GM21390 (cell line): Measurements from ENCODE around the gene KCNA1.

Experiments used
- ATAC-seq: cut with Tn5 transposase; IDR thresholded peaks from one replicate; pipeline ENCODE4 v1.9.1; 2021; ENCODE audit not compliant: unreplicated experiment

KCNA1 gene

DNA sequence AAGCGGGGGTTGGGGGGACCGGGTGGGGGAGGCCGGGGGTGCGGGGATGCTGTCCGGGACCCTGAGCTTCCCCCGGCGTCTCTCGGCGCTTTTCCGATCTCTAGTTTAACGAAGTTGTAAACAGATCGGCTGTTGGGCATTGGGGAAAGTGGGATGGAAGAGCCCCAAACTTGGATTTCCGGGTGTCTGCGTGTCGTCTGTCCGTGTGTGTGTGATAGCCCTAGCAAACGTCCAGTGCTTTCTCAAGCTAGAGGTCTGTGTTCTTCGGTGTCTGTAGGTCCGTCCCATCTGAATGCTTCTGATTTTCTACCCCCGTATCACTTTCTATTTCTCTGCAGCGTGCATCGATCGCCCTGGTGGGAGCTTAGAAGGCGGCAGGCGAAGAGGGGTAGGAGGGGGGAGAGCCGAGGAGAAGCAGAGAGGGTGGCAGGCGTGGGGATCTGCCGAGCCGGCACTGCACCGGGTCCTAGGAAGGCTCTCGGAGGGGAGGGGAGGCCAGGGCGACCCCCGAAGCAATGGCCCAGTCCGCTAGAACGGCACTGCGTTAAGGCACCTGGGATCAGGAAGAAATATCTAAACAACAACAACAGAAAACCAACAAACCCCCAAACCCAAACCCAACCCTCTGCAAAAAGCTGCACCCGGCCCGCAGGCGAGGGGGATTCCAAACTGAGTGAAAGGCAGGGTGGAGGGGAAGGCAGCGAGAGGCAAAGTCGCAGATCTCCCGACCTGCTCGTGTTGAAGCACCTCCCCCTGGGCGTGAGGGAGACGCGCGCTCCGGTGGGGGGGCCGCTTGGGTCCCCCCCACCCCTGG lies 1.0 kb downstream of the KCNA1 start:
- ATAC-seq: no peak

- ATAC-seq: no peak
Observed at GRCh38 chr12:4911316-4911994, 1.8 kb downstream of the KCNA1 start.

DNA sequence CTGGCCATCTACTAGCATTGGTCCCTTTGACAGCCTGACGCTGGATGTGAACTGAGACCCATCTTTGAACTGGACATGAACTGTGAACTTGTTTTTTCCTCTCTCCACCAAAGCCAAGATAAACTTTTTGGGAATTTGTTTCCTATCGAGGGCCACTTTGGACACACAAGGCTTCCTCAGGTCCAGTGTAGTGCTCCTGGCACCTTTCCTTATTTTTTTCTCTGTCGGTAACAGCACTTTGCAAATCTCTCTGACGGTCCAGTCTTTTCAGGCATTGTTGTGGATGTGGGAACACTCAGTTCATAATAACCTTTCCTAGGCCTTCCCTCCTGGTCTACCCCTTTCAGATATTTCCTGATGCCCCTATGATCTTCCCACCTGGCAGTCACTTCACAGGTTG lies 5.0 kb downstream of the KCNA1 start:
- no peak for ATAC-seq

- no peak for ATAC-seq
Observed at GRCh38 chr12:4915752-4916151, 6.0 kb downstream of the KCNA1 start.

GRCh38 chr12:4918950-4919660 lies 9.4 kb downstream of the KCNA1 start:
- ATAC-seq: no peak

DNA sequence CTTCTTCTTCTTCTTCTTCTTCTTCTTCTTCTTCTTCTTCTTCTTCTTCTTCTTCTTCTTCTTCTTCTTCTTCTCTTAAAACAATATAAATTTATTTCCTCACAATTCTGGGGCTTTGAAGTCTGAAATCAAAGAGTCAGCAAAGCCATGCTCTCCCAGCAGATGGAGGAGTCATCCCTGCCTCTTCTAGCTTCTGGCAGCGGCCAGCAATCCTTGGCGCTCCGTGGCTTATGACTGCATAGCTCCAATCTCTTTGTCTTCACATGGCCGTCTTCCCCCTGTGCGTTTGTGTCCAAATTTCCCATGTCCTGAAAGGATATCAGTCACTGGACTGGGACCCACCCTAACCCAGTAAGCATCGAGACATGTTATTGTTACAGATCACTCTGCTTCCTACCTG lies 22.9 kb downstream of the KCNA1 start:
- ATAC-seq: no peak

DNA sequence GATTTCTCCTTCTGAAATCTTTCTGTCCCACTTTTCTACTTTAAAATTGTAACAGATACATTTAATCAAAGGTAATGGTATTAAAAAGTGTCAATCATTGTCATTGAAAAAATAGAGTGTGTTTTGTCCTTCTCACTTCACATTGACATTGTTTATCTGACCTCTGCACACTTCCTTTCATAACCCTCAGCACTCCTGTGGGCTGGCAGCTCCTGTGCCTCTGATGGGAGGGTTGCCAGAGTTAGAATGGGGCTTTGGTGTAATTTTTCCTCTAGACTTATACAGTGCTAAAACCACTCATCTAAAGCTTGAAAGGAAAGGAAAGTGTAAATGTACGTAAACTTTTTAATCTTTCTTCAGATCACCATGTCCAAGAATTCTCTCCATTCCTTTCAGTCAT lies 23.7 kb downstream of the KCNA1 start:
- no peak for ATAC-seq

DNA sequence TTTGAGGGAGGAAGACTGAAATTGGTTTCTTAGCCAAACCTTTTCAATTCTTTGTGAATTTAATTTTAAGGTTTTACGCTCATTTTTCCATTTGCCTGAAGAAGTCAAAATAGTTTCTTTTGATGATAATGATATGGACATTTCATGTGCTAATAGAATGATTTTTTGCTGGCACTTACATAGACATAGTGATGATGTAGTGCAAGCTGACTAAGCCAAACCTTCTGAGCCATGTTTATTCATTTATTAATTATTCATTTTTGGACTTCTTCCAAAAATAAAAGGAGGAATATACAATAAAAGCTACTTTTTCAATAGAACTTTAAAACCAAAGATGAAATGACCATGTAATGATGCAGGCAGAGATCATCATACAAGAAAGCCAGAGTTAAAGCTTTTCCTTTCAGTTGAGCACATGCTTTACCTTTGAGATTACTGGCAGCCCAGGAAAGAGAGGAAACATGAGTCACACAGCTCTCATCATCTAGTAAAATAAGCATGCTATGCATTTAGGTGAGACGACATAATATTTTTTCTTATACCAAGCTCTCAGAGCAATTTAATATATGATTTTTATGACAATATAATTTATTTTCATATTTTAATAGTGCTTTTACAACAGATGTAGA lies 24.8 kb downstream of the KCNA1 start:
- no peak for ATAC-seq

GRCh38 chr12:4938900-4939299 lies 29.2 kb downstream of the KCNA1 start:
- no peak for ATAC-seq

GRCh38 chr12:4939418-4940023 lies 29.8 kb downstream of the KCNA1 start:
- no peak for ATAC-seq

DNA sequence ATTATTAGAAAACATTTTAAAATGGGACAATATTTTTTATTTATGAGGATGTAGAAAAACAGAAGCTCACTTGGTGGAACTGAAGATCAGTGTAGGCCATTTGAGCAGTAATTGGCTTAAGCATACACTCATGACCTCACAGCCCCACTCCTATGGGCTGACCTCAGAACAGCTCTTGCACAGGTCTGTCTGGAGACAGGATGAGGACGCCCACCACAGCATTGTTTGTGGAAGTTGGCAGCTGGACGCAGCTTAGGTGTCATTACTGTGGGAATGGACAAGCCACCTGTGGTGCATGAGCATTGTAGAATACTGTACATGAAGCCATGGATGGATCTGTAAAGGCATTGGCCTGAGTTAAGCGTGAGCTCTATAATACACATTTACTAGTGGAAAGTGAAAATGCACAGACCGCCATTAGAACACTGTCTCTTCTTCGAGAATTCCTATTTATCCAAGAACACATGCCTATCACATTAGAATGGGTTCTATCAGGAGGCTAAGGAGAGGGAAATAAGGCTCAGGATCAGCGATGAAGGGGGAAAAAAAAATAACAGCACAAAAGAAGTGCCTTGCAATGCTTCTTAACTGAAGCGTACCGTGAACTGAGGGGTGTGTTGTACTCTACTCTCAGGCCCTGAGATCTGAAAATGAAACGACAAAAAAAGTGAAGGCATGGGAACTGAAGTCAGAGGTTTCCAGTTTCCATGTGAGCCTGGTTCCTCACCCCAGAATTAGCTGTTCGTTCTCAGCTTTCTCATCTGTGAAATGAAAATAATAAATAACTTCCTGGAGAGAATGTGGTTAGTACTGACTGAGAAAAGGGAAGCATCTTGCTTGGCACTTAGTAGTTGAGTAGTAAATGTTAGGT lies 33.6 kb downstream of the KCNA1 start:
- peak; percentile 91 for ATAC-seq

DNA sequence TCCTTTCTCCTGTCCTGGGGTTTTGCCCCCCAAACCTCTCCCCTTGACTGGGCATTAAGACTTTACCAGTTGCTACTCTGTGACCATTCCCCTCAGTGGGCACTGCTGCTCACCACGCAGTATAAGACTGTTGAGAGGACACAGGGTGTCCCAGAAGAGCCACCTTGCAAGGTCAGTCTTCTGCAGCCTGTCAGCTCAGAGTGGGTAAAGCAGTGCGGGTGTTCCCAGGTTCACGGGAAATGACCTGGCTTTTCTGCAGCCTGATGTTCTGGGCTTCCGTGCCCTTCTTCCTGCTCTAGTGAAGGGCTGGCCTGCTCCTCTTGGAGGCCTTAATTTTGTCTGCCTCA lies 34.2 kb downstream of the KCNA1 start:
- peak; percentile 30 for ATAC-seq

- ATAC-seq: no peak
Observed at GRCh38 chr12:4947253-4947652, 37.5 kb downstream of the KCNA1 start.

DNA sequence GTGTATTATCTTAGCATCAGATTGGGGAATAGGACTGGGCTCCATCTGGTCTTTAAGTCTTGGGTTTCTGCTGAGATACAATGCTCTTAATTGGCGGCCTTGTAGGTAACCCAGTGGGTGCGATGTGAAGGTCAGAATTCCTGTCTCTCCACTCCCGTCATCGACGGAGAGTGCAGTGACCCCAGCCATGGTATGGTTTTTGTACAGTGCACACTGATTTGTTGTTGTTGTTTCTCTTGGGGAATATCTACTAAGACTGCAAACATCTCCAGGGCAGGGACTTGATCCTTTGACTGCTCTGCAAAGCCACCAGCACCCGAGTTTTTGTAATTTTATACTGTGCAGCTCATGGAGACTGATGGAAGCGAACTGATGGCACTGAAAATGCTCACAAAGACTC lies 41.4 kb downstream of the KCNA1 start:
- ATAC-seq: no peak

DNA sequence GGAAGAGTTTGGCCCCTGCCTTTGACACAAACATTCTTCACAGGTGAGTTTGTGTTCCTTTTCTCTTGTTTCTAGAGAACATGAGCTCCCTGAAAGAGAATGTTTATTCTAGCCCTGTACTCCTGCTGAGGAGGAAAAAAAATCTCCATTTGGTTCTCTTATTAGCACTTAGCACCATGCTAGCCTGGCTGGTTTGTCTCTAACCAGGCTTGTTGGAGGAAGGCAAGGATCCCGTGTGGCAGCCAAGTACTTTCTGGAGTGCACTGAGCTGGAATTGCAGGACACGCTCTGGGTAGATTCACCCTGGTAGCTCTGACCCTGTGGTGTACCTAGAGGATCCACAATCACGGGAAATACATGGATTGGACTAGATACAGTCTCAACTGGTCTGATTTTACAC lies 41.9 kb downstream of the KCNA1 start:
- ATAC-seq: no peak

- no peak for ATAC-seq
Observed at GRCh38 chr12:4954621-4955354, 45.1 kb downstream of the KCNA1 start.

GRCh38 chr12:4956054-4956453 lies 46.3 kb downstream of the KCNA1 start:
- ATAC-seq: no peak

GRCh38 chr12:4956968-4957367 lies 47.3 kb downstream of the KCNA1 start:
- no peak for ATAC-seq

- no peak for ATAC-seq
Observed at GRCh38 chr12:4957761-4958160, 48.1 kb downstream of the KCNA1 start.
